GM19372 (cell line): ENCODE measurements around the gene DUS3L.

Source experiments
- ATAC-seq: cut with Tn5 transposase; IDR thresholded peaks from one replicate; pipeline ENCODE4 v1.9.1; 2021; ENCODE audit warnings: mild to moderate bottlenecking, low read depth, moderate library complexity; ENCODE audit not compliant: unreplicated experiment

DUS3L gene

DNA sequence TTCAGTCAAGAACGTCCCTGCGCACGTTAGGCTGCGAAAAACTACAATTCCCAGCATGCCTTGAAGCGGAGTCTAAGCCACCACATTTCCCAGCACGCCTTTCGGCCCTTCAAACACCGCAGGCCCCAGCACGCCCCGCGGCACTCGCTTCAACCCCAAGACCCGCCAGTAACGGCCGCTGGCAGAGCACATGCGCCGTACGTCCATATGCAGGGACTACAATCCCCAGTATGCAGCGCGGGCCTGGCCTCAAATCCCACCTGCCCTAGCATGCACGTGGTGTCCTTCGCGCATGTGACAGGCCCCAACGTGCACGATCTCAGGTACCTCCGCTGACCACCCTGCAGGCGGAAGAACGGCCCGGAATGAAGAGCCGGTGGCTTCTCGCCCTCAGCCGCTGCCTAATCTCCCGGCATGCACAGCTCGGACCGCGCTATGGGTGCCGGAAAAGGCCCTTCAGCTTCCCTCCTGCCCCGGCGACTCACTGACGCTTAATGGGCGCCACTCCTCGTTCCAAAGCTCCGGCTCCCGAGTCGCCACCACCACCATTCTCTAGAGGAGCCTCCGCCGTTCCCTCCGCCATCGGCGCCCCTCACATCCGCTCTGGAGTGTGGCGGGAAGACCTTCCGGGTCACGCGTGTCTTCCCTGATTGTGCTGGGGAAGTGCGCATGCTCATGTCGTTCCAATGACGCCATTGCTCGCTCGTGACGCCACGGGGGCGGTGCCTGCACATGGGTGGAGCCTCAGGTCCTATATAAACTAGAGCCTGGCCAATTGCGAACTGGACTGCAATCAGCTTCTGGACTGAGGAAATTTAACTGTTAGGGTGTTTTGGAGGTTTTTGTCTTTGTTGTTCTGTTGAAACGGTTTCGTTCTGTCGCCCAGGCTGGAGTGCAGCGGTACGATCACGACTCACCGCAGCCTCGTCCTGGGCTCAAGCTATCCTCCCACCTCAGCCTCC, at the start of gene DUS3L:
Gene DUS3L (minus strand): TSS at position 605 of the 962 bp plus-strand sequence. CDS start 22 bp downstream, at position 583.
- ATAC-seq, result peak; percentile 82

GRCh38 chr19:5839065-5840017, 48.4 kb upstream of the DUS3L start, which contains the start of gene FUT6:
TSS of gene FUT6 (minus strand) at chr19:5839702. CDS start at chr19:5832567, 7,135 bp downstream.
- ATAC-seq, result no peak

DNA sequence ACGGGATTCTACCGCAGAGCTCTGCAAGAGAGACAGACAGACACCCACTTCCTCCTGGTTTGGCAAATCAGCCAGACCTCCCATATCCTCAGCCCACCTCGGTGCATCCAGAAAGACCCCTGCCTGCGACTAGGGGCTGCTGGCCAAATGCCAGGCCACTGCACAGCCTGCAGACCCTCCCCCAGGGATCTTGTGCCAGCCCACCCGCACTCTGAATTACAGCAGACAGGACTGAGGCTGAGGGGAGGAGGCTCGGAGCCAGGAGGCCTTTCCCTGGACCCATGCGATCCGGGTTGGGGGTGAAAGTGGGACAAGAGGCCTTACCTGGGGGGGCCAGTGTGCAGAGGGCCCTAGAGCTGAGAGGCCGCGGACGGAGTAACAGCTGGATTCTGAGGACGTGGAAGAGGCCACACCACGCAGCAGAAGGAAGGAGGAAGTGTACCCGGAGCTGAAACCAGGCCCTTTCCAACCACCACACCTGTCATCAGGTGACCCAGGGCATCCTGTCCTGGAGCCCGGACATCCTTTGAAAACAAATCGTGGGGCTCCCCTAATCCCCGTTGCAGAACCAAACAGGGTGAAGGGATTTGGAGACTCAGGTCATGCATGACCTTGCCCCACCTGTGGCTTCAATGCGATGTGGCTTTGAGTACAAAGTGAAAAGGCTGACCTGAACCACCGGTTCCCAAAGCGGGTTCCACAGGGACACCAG, 47.5 kb upstream of the DUS3L start:
- ATAC-seq, result no peak

- no peak for ATAC-seq
Measured at GRCh38 chr19:5837761-5838352, 46.9 kb upstream of the DUS3L start.

DNA sequence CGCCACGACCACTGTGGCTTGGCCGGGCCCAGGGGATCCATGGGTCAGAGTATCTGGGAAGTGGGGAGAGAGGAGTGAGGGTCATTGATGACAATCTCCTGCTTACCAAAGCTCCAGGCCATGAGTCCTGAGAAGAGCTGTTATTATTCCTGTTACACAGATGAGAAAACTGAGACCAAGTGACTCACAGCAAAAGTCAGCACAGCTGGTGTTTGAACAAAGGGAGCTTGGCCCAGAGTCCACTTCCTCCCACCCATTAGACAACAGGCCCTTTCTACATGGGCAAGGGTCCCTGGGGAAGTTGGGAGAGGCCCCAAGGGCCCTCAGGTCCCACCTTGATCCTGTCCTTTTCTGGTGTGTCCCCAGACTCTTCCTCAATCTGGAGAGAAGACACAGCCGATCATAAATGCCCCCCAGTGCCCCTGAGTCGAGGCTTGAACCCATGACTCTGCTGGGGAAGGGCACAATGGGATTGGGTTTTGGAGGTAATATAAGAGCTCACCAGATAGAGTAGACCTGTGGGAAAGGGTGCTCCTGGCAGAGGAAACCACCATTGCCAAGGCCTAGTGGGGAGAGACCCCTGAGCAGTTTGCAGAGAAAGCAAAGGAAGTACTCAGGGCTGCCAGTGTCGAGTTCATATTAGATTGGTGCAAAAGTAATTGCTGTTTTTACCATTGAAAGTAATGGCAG, 41.7 kb upstream of the DUS3L start:
- no peak for ATAC-seq

DNA sequence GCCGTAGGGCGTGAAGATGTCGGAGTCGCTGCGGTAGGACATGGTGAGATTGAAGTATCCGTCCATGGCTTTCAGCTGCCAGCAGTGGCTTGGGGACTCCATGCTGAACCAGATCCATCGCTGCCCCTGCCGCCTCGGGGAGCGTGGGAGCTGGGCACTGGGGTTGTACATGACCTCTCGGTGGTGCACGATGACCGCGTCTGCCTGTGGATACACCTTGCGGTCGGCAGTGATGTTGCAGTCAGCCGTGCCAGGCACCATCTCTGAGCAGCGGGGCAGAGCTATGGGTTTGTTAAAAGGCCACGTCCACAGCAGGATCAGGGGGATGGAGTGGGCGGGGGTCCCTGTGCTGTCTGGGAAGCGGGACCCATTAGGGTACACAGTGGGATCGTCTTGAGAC, 41.1 kb upstream of the DUS3L start:
- no peak for ATAC-seq

GRCh38 chr19:5831159-5831558, 40.2 kb upstream of the DUS3L start:
- no peak for ATAC-seq

GRCh38 chr19:5829567-5830310, 38.8 kb upstream of the DUS3L start:
- no peak for ATAC-seq

GRCh38 chr19:5828661-5829566, 38.0 kb upstream of the DUS3L start:
- no peak for ATAC-seq

DNA sequence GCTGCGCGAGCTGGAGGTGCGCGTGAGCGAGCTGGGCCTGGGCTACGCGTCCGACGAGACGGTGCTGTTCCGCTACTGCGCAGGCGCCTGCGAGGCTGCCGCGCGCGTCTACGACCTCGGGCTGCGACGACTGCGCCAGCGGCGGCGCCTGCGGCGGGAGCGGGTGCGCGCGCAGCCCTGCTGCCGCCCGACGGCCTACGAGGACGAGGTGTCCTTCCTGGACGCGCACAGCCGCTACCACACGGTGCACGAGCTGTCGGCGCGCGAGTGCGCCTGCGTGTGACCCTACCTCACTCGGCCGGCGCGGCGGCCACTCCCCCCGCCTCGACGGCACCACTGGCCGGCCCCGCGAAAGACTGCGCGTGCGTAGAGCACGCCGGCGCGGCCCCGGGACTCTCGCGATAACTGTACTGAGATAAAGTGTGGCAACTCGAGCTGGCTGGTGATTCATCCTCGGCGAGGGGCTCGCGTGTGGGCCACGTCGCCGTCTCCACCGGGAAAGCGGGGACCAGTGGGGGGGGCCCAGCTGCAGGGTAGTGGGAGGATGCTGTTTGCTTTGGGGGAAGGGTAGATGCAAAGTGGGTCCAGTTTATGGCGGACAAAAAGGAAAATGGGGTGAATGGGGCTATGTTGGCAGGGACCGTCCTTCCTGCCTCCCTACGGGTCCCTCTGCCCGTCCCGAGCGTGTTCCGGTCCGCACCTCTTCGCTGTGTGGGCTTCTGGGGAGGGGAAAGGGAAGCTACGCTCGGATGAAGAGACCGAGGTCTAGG, 37.1 kb upstream of the DUS3L start:
- ATAC-seq, result peak; percentile 66

DNA sequence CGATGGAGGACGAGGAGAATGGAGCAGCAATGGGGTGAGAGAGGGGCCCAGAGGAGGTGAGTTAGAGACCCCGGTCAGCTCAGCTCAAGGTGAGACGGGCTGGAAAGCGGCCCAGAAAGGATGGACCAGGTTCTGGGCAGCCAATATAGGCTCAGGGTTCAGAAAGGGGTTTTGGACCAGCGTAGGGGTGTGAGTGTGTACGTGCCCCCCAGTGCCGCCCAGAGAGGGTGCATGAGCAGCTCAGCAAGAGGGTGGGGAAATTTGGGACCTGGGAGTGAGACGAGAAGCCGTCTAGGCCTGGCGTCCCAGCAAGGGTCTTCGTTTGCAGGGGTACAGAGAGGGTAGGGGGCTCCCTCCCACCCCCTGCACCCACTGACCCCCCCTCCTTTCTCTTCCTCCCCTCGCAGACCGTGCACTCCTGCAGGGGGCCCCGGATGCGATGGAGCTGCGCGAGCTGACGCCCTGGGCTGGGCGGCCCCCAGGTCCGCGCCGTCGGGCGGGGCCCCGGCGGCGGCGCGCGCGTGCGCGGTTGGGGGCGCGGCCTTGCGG, 36.5 kb upstream of the DUS3L start:
- no peak for ATAC-seq

DNA sequence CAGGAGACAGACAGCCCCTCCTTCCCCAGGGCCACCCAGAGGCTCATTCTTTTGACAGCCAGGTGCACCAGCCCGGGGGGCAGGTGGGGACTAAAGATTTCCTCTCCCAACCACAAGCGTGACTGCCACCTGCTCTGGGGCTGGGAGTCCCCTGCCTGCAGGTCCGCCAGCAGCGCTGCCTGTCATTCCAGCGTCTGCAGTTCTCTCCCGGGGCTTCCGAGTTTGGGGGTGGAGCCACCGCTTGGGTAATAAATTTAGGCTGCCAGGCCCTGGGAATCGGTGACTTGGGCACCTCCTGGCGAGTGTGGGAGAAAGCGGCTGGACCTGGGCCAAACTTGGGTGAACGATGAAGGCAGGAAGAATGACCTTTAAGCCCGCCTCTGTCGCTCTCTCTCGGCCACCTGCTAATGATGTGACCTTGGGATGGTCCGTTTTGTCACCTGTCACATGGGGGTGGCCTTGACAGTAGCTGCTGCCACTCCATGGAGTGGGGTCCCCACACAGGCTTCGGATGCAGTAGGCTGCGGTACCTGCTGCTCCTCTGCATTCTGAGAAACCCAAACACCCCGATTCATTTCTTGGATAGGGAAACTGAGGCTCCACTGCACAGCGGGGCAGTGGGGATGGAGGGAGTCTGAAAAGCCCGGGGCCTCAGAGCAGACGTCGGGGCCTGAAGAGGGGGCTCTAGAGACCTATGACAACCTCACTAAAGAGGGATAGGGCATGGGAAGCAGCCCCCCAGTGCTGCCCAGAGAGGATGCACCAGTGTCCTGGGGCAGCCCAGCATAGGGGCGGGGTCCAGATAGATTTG, 35.8 kb upstream of the DUS3L start:
- ATAC-seq, result no peak

GRCh38 chr19:5825178-5825577, 34.2 kb upstream of the DUS3L start:
- no peak for ATAC-seq

DNA sequence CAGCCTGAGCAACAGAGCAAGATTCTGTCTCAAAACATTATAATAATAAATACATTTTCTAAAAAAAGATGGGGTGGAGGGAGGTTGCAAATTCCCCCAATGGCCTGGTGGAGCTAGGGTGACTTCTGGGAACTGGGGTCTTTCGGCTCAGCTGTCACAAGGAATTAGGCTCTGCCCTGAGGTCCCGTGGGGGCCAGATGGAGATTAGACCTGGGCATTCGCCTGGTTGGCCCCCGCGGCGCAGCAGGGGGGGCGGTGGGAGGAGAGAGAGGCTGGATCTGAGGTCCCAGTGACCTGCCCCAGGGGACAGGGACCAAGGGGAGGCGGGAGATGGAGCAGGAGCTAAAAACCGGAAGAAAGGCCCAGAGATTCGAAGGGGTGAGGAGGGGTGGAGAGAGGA, 33.8 kb upstream of the DUS3L start:
- no peak for ATAC-seq

GRCh38 chr19:5823579-5824281, 32.8 kb upstream of the DUS3L start:
- no peak for ATAC-seq
